Stimulated activated CD8-positive, alpha-beta memory T cell treated with anti-CD3 and anti-CD28 coated beads, Interleukin-2, amount 100 ng/mL, for 48 hours (primary cell): ENCODE results near the gene FIBCD1.

Source experiments
- DNase-seq, 2 donors: peaks; one replicate each; pipeline ENCODE4 v3.0.0-alpha.2; 2020; ENCODE audit warnings: low read depth in 2 of 2

The FIBCD1 gene

DNA sequence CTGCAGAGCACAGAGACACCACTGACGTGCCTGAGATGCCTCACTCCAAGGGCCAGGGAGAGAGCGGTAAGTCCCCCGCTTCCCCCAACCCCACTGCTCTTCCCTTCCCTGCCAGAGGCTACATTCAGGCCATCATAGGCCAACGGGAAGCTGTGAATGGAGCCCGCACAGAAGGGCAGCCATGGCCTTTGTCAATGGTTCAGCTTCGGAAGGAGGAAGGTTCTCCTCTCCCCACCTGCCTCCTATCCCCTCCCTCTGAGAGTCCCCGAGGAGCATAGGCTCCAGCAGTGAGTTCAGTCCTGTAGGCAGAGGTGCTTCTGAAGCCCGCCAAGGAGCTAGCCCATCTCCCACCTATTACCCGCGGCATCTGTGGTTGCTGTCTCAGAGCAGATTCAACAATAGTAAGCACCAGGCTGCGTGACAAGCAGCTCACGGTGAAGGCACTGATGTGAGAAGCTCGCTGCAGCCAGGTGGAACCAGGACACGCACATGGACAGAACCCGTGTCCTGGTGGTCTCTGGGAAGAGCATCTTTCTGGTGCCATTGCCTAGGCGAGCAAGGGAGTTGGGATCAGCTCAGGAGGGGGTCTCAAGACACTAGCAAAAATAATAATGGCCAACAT is 58.3 kb downstream of the FIBCD1 start:
- DNase-seq, result no peak

DNA sequence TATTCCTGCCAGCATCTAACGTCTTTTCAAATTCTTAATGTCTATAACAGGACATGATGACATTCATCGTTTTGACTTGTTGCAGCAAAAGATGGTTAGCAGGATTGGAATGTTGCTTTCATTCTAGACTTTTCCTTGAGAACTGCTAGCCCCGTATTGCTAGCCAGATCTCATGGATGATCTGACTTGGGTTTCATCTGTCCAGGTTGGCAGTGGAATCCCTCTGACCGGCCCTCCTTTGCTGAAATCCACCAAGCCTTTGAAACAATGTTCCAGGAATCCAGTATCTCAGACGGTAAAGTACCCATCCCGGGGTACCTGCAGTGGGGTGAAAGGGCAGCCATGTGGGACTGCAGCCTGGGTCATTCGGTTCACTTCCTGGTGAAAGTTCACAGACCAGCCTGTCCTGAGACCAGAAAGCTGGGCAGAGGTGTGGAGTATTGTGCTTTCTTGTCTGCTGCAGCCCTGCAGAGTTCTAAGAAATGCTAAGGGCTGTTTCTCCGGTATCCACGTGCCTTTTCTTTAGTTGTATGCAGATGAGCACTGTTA is 59.1 kb downstream of the FIBCD1 start:
- DNase-seq, result no peak

DNA sequence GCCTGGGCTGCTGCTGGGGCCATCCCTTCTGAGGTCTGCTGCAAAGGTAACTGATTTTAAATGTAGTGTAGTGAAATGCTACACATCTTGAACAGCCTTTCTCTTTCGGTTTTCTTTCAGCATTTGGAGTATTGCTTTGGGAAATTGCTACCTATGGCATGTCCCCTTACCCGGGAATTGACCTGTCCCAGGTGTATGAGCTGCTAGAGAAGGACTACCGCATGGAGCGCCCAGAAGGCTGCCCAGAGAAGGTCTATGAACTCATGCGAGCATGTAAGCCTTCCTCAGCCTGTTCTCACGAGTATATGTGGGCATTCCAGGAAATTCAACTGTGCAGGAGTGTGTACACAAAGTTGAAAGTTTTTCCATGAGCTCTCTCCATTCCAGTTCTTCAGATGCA is 60.8 kb downstream of the FIBCD1 start:
- DNase-seq, result no peak

- no peak for DNase-seq
These were observed 61.7 kb downstream of the FIBCD1 start for GRCh38 chr9:130877300-130877699.

DNA sequence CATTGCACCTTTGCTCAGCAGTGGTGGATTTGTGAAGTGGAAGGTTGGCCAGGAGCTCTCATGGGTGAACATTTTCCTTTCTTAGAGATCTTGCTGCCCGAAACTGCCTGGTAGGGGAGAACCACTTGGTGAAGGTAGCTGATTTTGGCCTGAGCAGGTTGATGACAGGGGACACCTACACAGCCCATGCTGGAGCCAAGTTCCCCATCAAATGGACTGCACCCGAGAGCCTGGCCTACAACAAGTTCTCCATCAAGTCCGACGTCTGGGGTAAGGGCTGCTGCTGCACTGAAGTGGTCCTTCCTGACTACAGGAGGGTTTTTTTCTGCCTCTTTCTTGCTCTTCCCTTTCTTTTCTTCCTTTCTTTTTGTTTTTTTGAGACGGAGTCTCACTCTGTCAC is 64.3 kb downstream of the FIBCD1 start:
- DNase-seq, result no peak

DNA sequence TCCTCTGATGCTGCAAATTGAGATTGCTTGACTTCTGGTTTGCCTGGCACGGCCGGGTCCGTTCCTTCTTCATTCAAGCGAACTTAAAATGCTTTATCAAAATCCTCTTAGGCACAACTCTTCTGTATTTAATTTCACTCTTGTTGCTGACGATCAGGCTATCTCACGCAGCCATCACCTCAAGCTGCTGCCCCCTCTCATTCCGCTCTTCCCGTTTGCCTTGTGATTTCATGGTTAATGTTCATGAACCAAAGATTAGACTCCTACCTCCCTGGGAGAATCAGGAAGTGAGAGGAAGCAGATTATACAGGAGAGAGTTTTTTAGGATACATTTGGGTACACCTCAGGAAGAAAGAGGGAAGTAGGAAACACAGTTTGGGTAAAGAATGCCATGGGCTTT is 65.1 kb downstream of the FIBCD1 start:
- DNase-seq, result no peak

GRCh38 chr9:130872912-130873503 is 66.0 kb downstream of the FIBCD1 start:
- no peak for DNase-seq

GRCh38 chr9:130872508-130872907 is 66.5 kb downstream of the FIBCD1 start:
- no peak for DNase-seq

DNA sequence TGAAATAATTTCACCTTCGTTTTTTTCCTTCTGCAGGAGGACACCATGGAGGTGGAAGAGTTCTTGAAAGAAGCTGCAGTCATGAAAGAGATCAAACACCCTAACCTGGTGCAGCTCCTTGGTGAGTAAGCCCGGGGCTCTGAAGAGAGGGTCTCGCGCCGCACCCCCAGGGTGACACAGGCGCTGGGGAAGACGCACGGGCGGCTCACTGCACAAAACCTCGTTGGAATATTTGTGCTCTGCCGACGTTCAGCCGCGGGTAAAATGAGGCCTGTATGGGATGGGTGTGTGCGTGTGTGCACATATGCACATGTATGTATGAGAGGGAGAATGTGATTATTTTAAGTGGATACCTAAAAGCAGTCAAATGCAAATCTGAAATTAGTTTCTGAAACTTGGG is 67.0 kb downstream of the FIBCD1 start:
- DNase-seq, result no peak

DNA sequence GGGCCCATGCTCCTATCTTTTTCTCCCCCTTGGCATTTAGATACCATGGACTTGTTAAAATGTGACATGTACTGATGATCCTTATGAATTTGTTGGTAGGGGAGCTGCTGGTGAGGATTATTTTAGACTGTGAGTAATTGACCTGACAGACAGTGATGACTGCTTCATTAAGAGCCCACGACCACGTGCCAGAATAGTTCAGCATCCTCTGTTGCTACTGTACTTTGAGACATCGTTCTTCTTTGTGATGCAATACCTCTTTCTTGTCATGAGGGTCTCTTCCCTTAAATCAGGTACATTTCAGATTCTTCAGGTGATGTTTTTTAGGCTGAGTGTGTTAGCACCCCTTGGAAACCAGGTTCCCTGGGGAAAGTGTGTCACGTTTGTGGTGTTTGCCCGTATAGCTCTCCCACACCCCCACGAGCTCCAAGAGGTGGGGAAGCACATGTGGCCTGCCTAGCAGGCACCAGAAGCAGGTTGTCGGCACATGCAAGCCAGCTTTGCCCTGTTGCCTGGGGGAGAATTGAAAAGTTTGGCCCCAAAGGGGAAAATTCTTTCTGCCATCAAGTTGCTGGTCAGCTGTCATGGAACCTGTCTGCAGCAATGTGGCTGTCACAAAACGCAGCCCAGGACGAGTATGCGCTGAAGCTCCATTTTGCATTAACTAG is 67.5 kb downstream of the FIBCD1 start:
- no peak for DNase-seq

DNA sequence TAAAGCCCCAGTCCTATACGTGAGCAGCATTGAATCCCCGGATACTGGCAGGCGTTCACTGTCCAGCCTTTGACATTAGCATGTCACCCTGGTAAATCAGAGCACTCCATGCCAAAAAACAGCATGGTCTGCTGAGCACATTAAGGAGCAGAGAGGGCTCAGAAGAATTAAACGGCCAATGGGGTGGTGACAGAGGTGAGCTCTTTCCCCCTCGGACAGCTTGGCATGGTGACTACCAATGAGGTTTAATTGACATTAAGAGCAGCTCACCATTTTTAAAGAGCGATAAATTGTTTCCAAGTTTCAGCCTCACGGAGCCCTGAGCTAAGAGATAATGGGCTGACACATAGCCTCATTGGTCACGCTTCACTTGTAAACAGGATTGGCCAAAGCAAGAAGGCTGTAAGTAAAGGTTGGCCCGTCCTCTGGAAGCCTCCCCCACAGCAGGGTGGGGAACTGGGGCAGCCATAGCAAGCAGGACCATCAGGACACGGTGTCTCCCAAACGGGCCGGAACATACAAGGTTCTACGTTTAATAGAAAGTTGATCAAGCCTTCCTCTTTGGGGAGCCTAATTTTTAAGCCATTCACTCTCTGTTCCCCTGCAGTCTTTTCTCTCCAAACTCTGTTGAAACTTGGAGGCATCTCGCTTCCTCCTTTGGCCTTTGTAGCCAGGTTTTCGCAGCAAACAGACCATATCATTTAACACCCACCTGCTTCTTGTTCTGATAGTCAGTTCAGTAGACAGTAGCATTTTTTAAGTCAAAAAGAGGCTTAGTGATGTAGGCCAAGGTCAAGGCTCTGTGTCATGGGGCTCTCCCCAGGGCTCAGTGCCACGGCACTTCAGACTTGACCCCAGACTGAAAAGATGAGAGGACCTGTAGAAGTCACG is 68.3 kb downstream of the FIBCD1 start:
- no peak for DNase-seq

GRCh38 chr9:130869250-130869649 is 69.8 kb downstream of the FIBCD1 start:
- DNase-seq, result no peak

DNA sequence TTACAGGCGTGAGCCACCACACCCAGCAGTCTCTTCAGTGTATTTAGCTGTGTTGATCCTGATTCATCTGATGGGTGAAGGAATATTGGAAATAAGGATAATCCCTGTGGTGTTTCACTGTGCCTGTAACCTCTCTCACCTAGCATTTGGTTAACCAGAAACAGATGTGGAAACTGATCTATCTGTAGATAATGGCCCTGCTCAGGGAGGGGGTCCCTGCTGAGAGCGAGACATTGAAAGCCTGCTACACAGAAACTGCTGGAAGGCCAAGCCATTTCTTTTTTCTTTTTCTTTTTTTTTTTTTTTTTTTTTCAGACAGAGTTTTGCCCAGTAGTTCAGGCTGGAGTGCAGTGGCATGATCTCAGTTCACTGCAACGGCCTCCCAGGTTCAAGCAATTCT is 70.8 kb downstream of the FIBCD1 start:
- DNase-seq, result no peak

DNA sequence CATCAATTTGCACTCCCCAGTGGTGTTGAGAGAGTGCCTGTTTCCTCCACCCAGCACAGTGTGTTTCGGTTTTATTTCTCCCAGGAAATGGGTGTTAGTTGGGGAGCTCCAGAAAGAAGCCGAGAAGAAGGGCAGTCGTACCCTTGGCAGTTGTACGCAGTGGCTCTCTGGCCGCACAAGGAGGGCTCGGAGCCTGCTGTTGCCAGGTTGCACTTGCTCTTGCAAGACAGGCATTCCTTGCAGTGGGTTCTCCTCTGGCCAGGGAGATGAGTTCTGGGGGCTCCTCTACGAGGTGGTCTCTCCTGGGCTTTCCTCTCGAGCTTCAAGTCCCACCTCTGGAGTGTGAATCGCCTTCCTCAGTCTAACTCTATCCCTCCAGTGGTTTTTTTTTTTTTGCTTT is 71.5 kb downstream of the FIBCD1 start:
- no peak for DNase-seq

GRCh38 chr9:130866474-130866965 is 72.5 kb downstream of the FIBCD1 start:
- DNase-seq, result peak; percentile 27 to 44

GRCh38 chr9:130865921-130866320 is 73.1 kb downstream of the FIBCD1 start:
- no peak for DNase-seq

DNA sequence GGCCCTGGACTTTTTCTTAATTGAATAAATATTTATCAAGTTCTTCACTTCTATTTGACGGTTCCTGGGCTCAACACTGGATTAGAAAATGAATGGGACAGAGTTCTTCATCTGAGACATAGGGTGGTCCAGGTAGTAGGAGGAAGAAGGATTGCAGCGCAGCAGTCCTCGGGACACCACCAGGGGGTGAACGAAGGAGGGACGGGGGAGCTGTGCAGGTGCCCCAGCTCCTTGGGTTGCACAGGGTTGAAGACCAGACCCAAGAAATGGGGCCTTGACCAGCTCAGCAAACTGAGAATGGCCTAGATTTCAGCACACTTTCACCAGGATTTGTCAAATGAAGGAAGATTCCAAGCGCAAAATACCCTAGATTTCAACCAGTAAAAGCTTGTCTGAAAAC is 74.5 kb downstream of the FIBCD1 start:
- DNase-seq, result no peak

- DNase-seq, result no peak
These were observed 76.3 kb downstream of the FIBCD1 start for GRCh38 chr9:130862747-130863146.

- no peak for DNase-seq
These were observed 76.8 kb downstream of the FIBCD1 start for GRCh38 chr9:130862217-130862616.

DNA sequence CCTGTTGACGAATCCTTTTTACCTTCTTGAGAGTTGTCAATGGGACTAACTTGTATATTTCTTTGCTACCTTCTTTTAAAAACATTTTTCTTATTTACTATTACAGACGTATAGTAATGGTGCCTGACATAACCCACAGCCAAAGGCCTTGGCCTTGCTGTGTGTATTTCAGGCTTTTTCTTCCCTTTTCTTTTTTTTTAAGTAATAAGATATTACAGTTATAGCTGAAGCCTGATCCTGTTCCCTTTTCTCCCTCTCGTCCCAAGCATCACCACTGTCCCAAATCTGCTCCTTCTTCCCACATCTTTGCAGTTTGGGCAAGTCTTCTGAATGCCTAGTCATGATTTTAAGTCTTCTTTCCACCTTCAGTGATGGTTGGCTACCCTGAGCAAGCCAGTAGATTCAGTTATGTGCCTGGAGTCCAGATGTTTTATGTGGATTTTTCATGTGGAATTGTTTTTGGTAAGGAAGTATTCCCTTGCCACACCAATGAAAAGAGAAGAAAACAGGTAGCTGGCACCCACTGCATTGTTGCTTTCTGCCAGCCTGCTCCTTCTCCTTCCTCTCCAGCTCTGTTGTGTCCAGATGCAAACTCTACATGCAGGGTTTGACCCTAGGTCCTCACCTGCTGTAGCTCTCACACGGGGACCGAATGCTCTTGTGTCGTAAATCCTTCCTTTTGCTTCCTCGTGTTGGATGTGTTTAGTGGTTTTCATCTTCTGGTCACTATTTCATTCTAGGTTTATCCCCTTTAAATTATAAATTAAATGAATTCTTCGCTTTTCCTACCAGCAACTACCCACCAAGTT is 77.5 kb downstream of the FIBCD1 start:
- DNase-seq, result no peak
